ENCODE results near the gene RBM22. TPM values are rescaled to one million over a fixed set of nuclear protein-coding genes. Genes with fewer than 3 reads are reported as not detected.

RBM22 gene
- total RNA-seq, 1 donor from 2014 or later: 43.6 TPM

GRCh38 chr5:150644058-150644457 is 56.8 kb downstream of the RBM22 start:
- H3K9me3 Mint-ChIP-seq (ENCODE audit: unreplicated experiment): no peaks in the 10 kb centered on the region
- H3K27ac Mint-ChIP-seq (ENCODE audit: unreplicated experiment): no peak overlapping the region
- peaks cover 15% of the 10 kb centered on the region for H3K36me3 Mint-ChIP-seq (ENCODE audit: unreplicated experiment)
- no peaks in the 10 kb centered on the region for H3K27me3 Mint-ChIP-seq (ENCODE audit: unreplicated experiment)
- no peak for DNase-seq (ENCODE audit: extremely low spot score, unreplicated experiment)
- peaks cover 68% of the 10 kb centered on the region for H3K4me1 Mint-ChIP-seq (ENCODE audit: unreplicated experiment)
- no peak for TF ChIP-seq CTCF (IDR thresholded peaks at IDR 0.05)
- H3K4me3 Mint-ChIP-seq (ENCODE audit: unreplicated experiment): no peak overlapping the region

- no peaks in the 10 kb centered on the region for H3K9me3 Mint-ChIP-seq (ENCODE audit: unreplicated experiment)
- TF ChIP-seq CTCF (IDR thresholded peaks at IDR 0.05): no peak
- H3K4me3 Mint-ChIP-seq (ENCODE audit: unreplicated experiment): peak overlapping the region; percentile 4
- peaks cover 76% of the 10 kb centered on the region for H3K4me1 Mint-ChIP-seq (ENCODE audit: unreplicated experiment)
- H3K36me3 Mint-ChIP-seq (ENCODE audit: unreplicated experiment): peaks cover 6% of the 10 kb centered on the region
- no peaks in the 10 kb centered on the region for H3K27me3 Mint-ChIP-seq (ENCODE audit: unreplicated experiment)
- DNase-seq (ENCODE audit: extremely low spot score, unreplicated experiment): no peak
- peak overlapping the region; percentile 90 for H3K27ac Mint-ChIP-seq (ENCODE audit: unreplicated experiment)
Measured at GRCh38 chr5:150642991-150643710, 57.7 kb downstream of the RBM22 start.

GRCh38 chr5:150642567-150642927 is 58.3 kb downstream of the RBM22 start:
- no peak overlapping the region for H3K4me3 Mint-ChIP-seq (ENCODE audit: unreplicated experiment)
- peak overlapping the region; percentile 90 for H3K27ac Mint-ChIP-seq (ENCODE audit: unreplicated experiment)
- no peaks in the 10 kb centered on the region for H3K27me3 Mint-ChIP-seq (ENCODE audit: unreplicated experiment)
- no peak for TF ChIP-seq CTCF (IDR thresholded peaks at IDR 0.05)
- peaks cover 5% of the 10 kb centered on the region for H3K36me3 Mint-ChIP-seq (ENCODE audit: unreplicated experiment)
- no peak for DNase-seq (ENCODE audit: extremely low spot score, unreplicated experiment)
- peaks cover 81% of the 10 kb centered on the region for H3K4me1 Mint-ChIP-seq (ENCODE audit: unreplicated experiment)
- H3K9me3 Mint-ChIP-seq (ENCODE audit: unreplicated experiment): no peaks in the 10 kb centered on the region

GRCh38 chr5:150641824-150642566 is 58.9 kb downstream of the RBM22 start:
- Mint-ChIP-seq H3K4me1 (ENCODE audit: unreplicated experiment) (peaks cover 87% of the 10 kb centered on the region), H3K27me3 (ENCODE audit: unreplicated experiment) (no peaks in the 10 kb centered on the region), H3K9me3 (ENCODE audit: unreplicated experiment) (no peaks in the 10 kb centered on the region), H3K27ac (ENCODE audit: unreplicated experiment) (peak overlapping the region; percentile 90), H3K4me3 (ENCODE audit: unreplicated experiment) (peak overlapping the region; percentile 20), H3K36me3 (ENCODE audit: unreplicated experiment) (no peaks in the 10 kb centered on the region)
- TF ChIP-seq CTCF (IDR thresholded peaks at IDR 0.05): no peak
- no peak for DNase-seq (ENCODE audit: extremely low spot score, unreplicated experiment)

GRCh38 chr5:150641006-150641570 is 59.8 kb downstream of the RBM22 start:
- TF ChIP-seq CTCF (IDR thresholded peaks at IDR 0.05): no peak
- peak overlapping the region; percentile 90 for H3K27ac Mint-ChIP-seq (ENCODE audit: unreplicated experiment)

More at GRCh38 chr5:150641006-150641570, 59.8 kb downstream of the RBM22 start:
- Mint-ChIP-seq H3K4me3 (ENCODE audit: unreplicated experiment) (peak overlapping the region; percentile 26), H3K36me3 (ENCODE audit: unreplicated experiment) (no peaks in the 10 kb centered on the region), H3K9me3 (ENCODE audit: unreplicated experiment) (no peaks in the 10 kb centered on the region), H3K27me3 (ENCODE audit: unreplicated experiment) (no peaks in the 10 kb centered on the region), H3K4me1 (ENCODE audit: unreplicated experiment) (peaks cover 96% of the 10 kb centered on the region)
- DNase-seq (ENCODE audit: extremely low spot score, unreplicated experiment): no peak

All from osteocyte (in vitro differentiated cells).